Stomach smooth muscle (tissue), 2 donors: ENCODE measurements around the gene UBR1.

Experiments
- H3K27ac ChIP-seq: one replicate; pipeline ENCODE4 v1.7.0; 2013; ENCODE audit warnings: mild to moderate bottlenecking, low read length, inconsistent platforms
- H3K27me3 ChIP-seq, 2 donors: one replicate each; pipeline ENCODE4 v1.7.0; 2013; ENCODE audit warnings: low read length in 2 of 2; ENCODE audit not compliant: insufficient read depth in 2 of 2, control insufficient read depth in 1 of 2
- H3K36me3 ChIP-seq, 2 donors: one replicate each; pipeline ENCODE4 v1.7.0; 2013; ENCODE audit warnings: low read length in 2 of 2; ENCODE audit not compliant: control insufficient read depth in 2 of 2, insufficient read depth in 2 of 2
- H3K4me1 ChIP-seq: one replicate; pipeline ENCODE4 v1.7.0; 2013; ENCODE audit warnings: low read length; ENCODE audit not compliant: control insufficient read depth, insufficient read depth
- H3K4me3 ChIP-seq, 2 donors: one replicate each; pipeline ENCODE4 v1.7.0; 2013; ENCODE audit warnings: low read length in 2 of 2
- H3K9ac ChIP-seq, 2 donors: one replicate each; pipeline ENCODE4 v1.7.0; 2013; ENCODE audit warnings: low read length in 2 of 2, mild to moderate bottlenecking in 1 of 2
- H3K9me3 ChIP-seq, 2 donors: one replicate each; pipeline ENCODE4 v1.7.0; 2013; ENCODE audit warnings: low read length in 2 of 2; ENCODE audit not compliant: control insufficient read depth in 2 of 2
- donor health status: healthy.
- donor health status: Pancreatic carcinoma.

The UBR1 gene

GRCh38 chr15:43106486-43106829 lies 620 bp upstream of the UBR1 start:
- Histone ChIP-seq H3K4me3 (peak overlapping the region; percentile 96 to 100), H3K4me1 (peaks cover 6% of the 10 kb centered on the region), H3K9me3 (no peaks in the 10 kb centered on the region), H3K36me3 (no peaks in the 10 kb centered on the region), H3K9ac (peak overlapping the region; percentile 98), H3K27ac (peak overlapping the region; percentile 93), H3K27me3 (no peaks in the 10 kb centered on the region)

GRCh38 chr15:43105077-43105736 lies 631 bp downstream of the UBR1 start:
- H3K4me1 ChIP-seq = peaks cover 6% of the 10 kb centered on the region
- H3K27ac ChIP-seq = peak overlapping the region; percentile 93
- H3K9ac ChIP-seq = peak overlapping the region; percentile 98
- H3K4me3 ChIP-seq = peak overlapping the region; percentile 96 to 100
- peaks cover 2% of the 10 kb centered on the region in 2 donors for H3K36me3 ChIP-seq
- H3K9me3 ChIP-seq = no peaks in the 10 kb centered on the region
- H3K27me3 ChIP-seq = no peaks in the 10 kb centered on the region

DNA sequence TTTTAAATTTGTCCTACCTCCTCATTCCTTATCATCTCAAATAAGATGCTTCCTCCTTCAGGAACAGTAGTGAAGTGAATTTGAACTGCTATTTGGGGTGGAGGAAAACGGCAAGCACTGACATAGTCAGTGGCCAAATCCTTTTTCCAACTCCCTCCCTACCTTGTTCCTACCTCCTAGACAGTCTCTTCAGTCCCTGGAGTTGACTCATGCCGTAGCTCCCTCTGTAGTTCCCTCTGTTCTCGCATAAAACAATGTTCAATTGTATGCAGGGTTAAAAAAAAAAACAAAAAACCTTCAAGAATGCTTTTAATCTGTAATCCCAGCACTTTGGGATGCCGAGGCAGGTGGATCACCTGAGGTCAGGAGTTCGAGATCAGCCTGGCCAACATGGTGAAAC lies 1.4 kb downstream of the UBR1 start:
- peak overlapping the region; percentile 21 to 24 for H3K4me3 ChIP-seq
- no peak overlapping the region for H3K27ac ChIP-seq
- no peaks in the 10 kb centered on the region for H3K27me3 ChIP-seq
- H3K9me3 ChIP-seq = no peaks in the 10 kb centered on the region
- H3K9ac ChIP-seq = no peak overlapping the region
- H3K36me3 ChIP-seq = peaks cover 2% of the 10 kb centered on the region in 2 donors
- H3K4me1 ChIP-seq = peaks cover 6% of the 10 kb centered on the region

DNA sequence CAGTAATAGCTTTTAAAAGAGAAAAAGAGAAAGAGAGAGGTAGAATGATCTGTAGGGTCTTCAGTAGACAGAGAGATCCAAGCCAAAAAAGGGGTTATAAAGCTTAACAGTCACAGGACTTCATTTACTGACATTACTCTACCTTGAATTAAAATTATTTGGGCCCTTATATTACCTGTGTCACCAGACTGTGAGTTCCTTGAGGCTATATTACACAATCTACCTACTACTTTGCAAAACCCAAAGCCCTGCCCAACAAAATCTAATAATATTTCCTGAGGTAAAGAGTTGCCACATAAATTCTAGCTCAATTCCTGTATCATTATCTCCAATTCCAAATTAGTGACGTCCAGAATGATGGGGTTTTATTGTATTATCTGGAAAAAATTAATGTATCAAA lies 1.9 kb downstream of the UBR1 start:
- H3K9me3 ChIP-seq = no peaks in the 10 kb centered on the region
- peaks cover 2% of the 10 kb centered on the region in 2 donors for H3K36me3 ChIP-seq
- no peak overlapping the region for H3K9ac ChIP-seq
- peak overlapping the region; percentile 4 to 24 for H3K4me3 ChIP-seq
- H3K27me3 ChIP-seq = no peaks in the 10 kb centered on the region
- no peak overlapping the region for H3K27ac ChIP-seq
- peaks cover 6% of the 10 kb centered on the region for H3K4me1 ChIP-seq

DNA sequence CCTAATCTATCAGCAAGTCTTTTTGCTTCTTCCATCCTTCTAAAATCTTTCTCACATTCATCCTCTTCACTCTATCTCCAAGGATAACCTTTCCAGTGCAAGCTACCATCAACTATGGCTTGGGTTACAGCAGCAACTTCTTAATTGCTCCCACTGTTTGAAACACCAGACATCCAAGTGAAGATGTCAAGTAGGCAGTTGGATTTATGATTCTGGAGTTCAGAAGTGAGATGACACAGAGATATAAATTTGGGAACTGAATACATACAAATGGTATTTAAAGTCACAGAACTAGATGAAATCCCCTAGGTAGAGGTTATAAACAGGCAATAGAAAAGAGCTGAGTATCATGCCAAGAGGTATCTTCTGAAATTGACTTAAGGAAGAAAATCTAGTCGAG lies 3.7 kb downstream of the UBR1 start:
- peaks cover 2% of the 10 kb centered on the region in 2 donors for H3K36me3 ChIP-seq
- peaks cover 6% of the 10 kb centered on the region for H3K4me1 ChIP-seq
- H3K27me3 ChIP-seq = no peaks in the 10 kb centered on the region
- H3K27ac ChIP-seq = no peak overlapping the region
- H3K9me3 ChIP-seq = no peaks in the 10 kb centered on the region
- no peak overlapping the region for H3K4me3 ChIP-seq
- no peak overlapping the region for H3K9ac ChIP-seq

GRCh38 chr15:43100971-43101370 lies 4.9 kb downstream of the UBR1 start:
- Histone ChIP-seq H3K9me3 (no peaks in the 10 kb centered on the region), H3K27me3 (no peaks in the 10 kb centered on the region), H3K27ac (no peak overlapping the region), H3K9ac (no peak overlapping the region), H3K4me1 (peaks cover 6% of the 10 kb centered on the region), H3K4me3 (no peak overlapping the region), H3K36me3 (peaks cover 2% of the 10 kb centered on the region in 2 donors)

- Histone ChIP-seq H3K36me3 (peaks cover 2% of the 10 kb centered on the region in 2 donors), H3K4me3 (no peak overlapping the region), H3K27me3 (no peaks in the 10 kb centered on the region), H3K9ac (no peak overlapping the region), H3K27ac (no peak overlapping the region), H3K4me1 (no peaks in the 10 kb centered on the region), H3K9me3 (no peaks in the 10 kb centered on the region)
These were observed 6.6 kb downstream of the UBR1 start for GRCh38 chr15:43099105-43099845.

DNA sequence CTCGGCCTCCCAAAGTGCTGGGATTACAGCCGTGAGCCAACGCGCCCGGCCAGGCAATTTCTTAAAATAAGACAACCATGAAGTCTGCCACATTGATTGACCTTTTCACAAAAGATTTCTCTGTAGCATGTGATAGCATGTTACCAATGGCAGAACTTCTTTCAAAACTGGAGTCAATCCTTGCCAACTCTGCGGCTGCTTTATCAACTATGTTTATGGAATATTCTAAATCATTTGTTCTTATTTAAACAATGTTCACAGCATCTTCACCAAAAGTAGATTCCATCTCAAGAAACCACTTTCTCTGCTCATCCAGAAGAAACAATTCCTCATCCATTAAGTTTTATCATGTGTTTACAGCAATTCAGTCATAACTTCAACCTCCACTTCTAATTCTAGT lies 9.4 kb downstream of the UBR1 start:
- Histone ChIP-seq H3K27me3 (no peaks in the 10 kb centered on the region), H3K27ac (no peak overlapping the region), H3K9me3 (no peaks in the 10 kb centered on the region), H3K9ac (no peak overlapping the region), H3K4me1 (no peaks in the 10 kb centered on the region), H3K36me3 (peaks cover 2% of the 10 kb centered on the region in 2 donors), H3K4me3 (no peak overlapping the region)

GRCh38 chr15:43095708-43096347 lies 10.0 kb downstream of the UBR1 start:
- H3K27me3 ChIP-seq = no peaks in the 10 kb centered on the region
- H3K4me1 ChIP-seq = no peaks in the 10 kb centered on the region
- H3K36me3 ChIP-seq = peaks cover 0 to 1% of the 10 kb centered on the region in 2 donors
- no peaks in the 10 kb centered on the region for H3K9me3 ChIP-seq
- no peak overlapping the region for H3K4me3 ChIP-seq
- no peak overlapping the region for H3K9ac ChIP-seq
- H3K27ac ChIP-seq = no peak overlapping the region

GRCh38 chr15:43095243-43095642 lies 10.6 kb downstream of the UBR1 start:
- Histone ChIP-seq H3K4me1 (no peaks in the 10 kb centered on the region), H3K27ac (no peak overlapping the region), H3K27me3 (no peaks in the 10 kb centered on the region), H3K9ac (no peak overlapping the region), H3K9me3 (no peaks in the 10 kb centered on the region), H3K4me3 (no peak overlapping the region), H3K36me3 (no peaks in the 10 kb centered on the region)
